A549 treated with CORT108297 at 1 μM for 4 hours (cell line): ENCODE measurements around the gene CFC1. TPM values are rescaled to one million over a fixed set of nuclear protein-coding genes. Genes with fewer than 3 reads are reported as not detected.

Experiments used
- total RNA-seq: library from RNA; stranded (reverse); fragments of 200-300 nt; extraction: Qiagen RNA extraction; gene quantifications from 5 replicates; pipeline ENCODE4 v1.2.3, GENCODE V29; 2022

CFC1 gene
- total RNA-seq, result not detected in 5 replicates

GRCh38 chr2:130599393-130599792 lies at the start of gene CFC1:
CFC1 (minus strand) TSS chr2:130599575; CDS start chr2:130599287, 288 bp downstream.

DNA sequence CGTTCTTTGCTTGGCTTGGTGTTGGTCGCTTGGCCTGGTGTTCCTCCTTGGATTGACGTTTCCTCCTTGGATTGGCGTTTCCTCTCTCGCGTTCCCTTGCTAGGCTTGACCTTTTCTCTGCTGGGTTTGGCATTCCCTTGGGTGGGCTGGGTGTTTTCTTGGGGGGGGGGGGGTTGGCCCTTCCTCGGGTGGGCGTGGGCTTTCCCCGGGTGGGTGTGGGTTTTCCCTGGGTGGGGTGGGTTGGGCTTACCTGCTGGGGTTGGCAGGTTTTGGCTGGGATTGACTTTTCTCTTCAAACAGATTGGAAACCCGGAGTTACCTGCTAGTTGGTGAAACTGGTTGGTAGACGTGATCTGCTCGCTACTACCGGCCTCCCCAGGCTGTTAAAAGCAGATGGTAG lies 11.8 kb upstream of the CFC1 start, which contains the start of gene POTEJ:
TSS of gene POTEJ (plus strand) at position 301 of the 400 bp plus-strand sequence. CDS start at position 394, 93 bp downstream.

Other genes starting within 250 kb of the CFC1 start
- gene PTPN18, start 243.5 kb downstream of the CFC1 start, total RNA-seq, result 25.8 to 31.0 TPM (median 28.8 TPM) in 5 replicates
- 0.01 TPM in 2 of 5 replicates, not detected in the others for gene POTEI, start 90.2 kb downstream of the CFC1 start, total RNA-seq
- not detected in 5 replicates for gene CFC1B, start 78.4 kb downstream of the CFC1 start, total RNA-seq
- not detected in 5 replicates for gene POTEJ, start 11.9 kb upstream of the CFC1 start, total RNA-seq
- not detected in 5 replicates for gene GPR148, start 129.5 kb upstream of the CFC1 start, total RNA-seq
- gene AMER3, start 156.0 kb upstream of the CFC1 start, total RNA-seq, result not detected in 5 replicates
- gene ARHGEF4, start 237.3 kb upstream of the CFC1 start, total RNA-seq, result 5.7 to 9.0 TPM (median 8.2 TPM) in 5 replicates